T-cell (primary cell): Measurements from ENCODE around the gene C22orf15. TPM values are rescaled to one million over a fixed set of nuclear protein-coding genes. Genes with fewer than 3 reads are reported as not detected.

ENCODE experiments used
- ATAC-seq, 4 experiments: fragments of 200-7000 bp in 3 of 4; fragments of 150-1000 bp in 1 of 4; cut with Tn5 transposase; replicated peaks in 1 of 4; 1 replicate in 3 of 4; 2 replicates in 1 of 4; pipeline ENCODE4 v1.10.0; 2021; ENCODE audit warnings: moderate library complexity in 3 of 4, mild to moderate bottlenecking in 2 of 4, moderate number of reproducible peaks in 1 of 4
- CTCF ChIA-PET, 2 donors: fragments of 300-600 bp; sonication (Branson Sonifier 250); formaldehyde crosslinking; loops; one replicate each; lab custom pipeline; 2022; ENCODE audit warnings: antibody characterized with exemption in 2 of 2; lab: Charles Lee
- POLR2A ChIA-PET, 2 donors: fragments of 300-600 bp; sonication (Branson Sonifier 250); formaldehyde crosslinking; loops; one replicate each; lab custom pipeline; 2022; ENCODE audit warnings: antibody characterized with exemption in 2 of 2; lab: Charles Lee
- DNase-seq, 35 experiments: peaks; one replicate each; pipeline versions ENCODE4 v3.0.0 to v3.0.0-alpha.2; 2013 to 2023
- H3K27ac ChIP-seq: one replicate; pipeline ENCODE4 v1.5.1; 2013; ENCODE audit warnings: low read length
- H3K27me3 ChIP-seq, 2 experiments: replicated peaks in 1 of 2; 1 replicate in 1 of 2; 2 replicates in 1 of 2; pipeline versions ENCODE4 v1.6.1 to v1.7.0; 2013; ENCODE audit warnings: low read length in 1 of 2, mixed read lengths in 1 of 2; ENCODE audit not compliant: control insufficient read depth in 2 of 2, insufficient read depth in 2 of 2; ENCODE audit errors: extremely low read depth in 1 of 2
- H3K36me3 ChIP-seq, 2 donors: 1 replicate in 1 of 2; 2 replicates in 1 of 2; pipeline versions ENCODE4 v1.6.1 to v1.7.0; 2013; ENCODE audit warnings: low read length in 1 of 2; ENCODE audit not compliant: control insufficient read depth in 2 of 2, insufficient read depth in 1 of 2; ENCODE audit errors: extremely low read depth in 1 of 2
- H3K4me1 ChIP-seq, 2 experiments: 1 replicate in 1 of 2; 2 replicates in 1 of 2; pipeline versions ENCODE4 v1.6.1 to v1.7.0; 2013; ENCODE audit warnings: low read length in 2 of 2, mixed read lengths in 1 of 2; ENCODE audit not compliant: insufficient read depth in 2 of 2, control insufficient read depth in 1 of 2; ENCODE audit errors: extremely low read depth in 1 of 2
- H3K4me3 ChIP-seq, 2 donors: 1 replicate in 1 of 2; 2 replicates in 1 of 2; pipeline versions ENCODE4 v1.5.1 to v1.7.0; 2013; ENCODE audit warnings: mild to moderate bottlenecking in 2 of 2, low read length in 1 of 2, moderate library complexity in 1 of 2; ENCODE audit not compliant: control insufficient read depth in 1 of 2; ENCODE audit errors: extremely low read depth in 1 of 2
- H3K9me3 ChIP-seq: 2 replicates; pipeline ENCODE4 v1.7.0; 2013
- H3K27ac Mint-ChIP-seq, 2 donors: one replicate each; pipeline ENCODE4 v1.8.0; 2020 to 2021; ENCODE audit warnings: mild to moderate bottlenecking in 2 of 2, mixed read lengths in 2 of 2
- H3K27me3 Mint-ChIP-seq, 2 donors: one replicate each; pipeline ENCODE4 v1.8.0; 2021 to 2022; ENCODE audit warnings: mixed read lengths in 2 of 2
- H3K36me3 Mint-ChIP-seq: one replicate; pipeline ENCODE4 v1.8.0; 2021; ENCODE audit warnings: mixed read lengths
- H3K4me1 Mint-ChIP-seq, 3 donors: one replicate each; pipeline ENCODE4 v1.8.0; 2020 to 2022; ENCODE audit warnings: mixed read lengths in 3 of 3, mild to moderate bottlenecking in 1 of 3
- H3K4me3 Mint-ChIP-seq, 3 donors: one replicate each; pipeline ENCODE4 v1.8.0; 2020 to 2022; ENCODE audit warnings: mild to moderate bottlenecking in 3 of 3, mixed read lengths in 3 of 3, moderate library complexity in 3 of 3
- H3K9me3 Mint-ChIP-seq, 3 donors: one replicate each; pipeline ENCODE4 v1.8.0; 2020 to 2022; ENCODE audit warnings: mixed read lengths in 3 of 3
- WGBS: methylation state at CpG from one replicate; pipeline ENCODE4 v1.1.5; 2013; ENCODE audit warnings: missing lambda C conversion rate; ENCODE audit not compliant: insufficient coverage; 5-methylcytosine and 5-hydroxymethylcytosine counted together
- total RNA-seq, 35 experiments: library from RNA in 6 of 35; stranded (reverse) in 6 of 35; fragments of 120-200 nt in 1 of 35; gene quantifications; one replicate each; pipeline versions ENCODE4 v1.2.1 to v1.2.4 and lab custom pipeline; 2013 to 2026

The C22orf15 gene
- total RNA-seq, 5 donors from 2014 or later (not counting 1 experiment from before 2014, with no cell fraction given): 0.58 to 2.2 (median 1.9) TPM

- H3K27me3 ChIP-seq: peaks cover 0 to 9% of the 10 kb centered on the region in 2 experiments
- DNase-seq (no peak), ATAC-seq (no peak)
- peaks cover 2 to 3% of the 10 kb centered on the region in 2 donors for H3K36me3 ChIP-seq
- no peak overlapping the region for H3K27ac ChIP-seq
- H3K9me3 ChIP-seq: no peaks in the 10 kb centered on the region
- CTCF ChIA-PET: interaction anchor here (0.5 to 1.2 kb wide), 6 partner anchors 10 to 128 kb away, joined by 3 to 7 read pairs (median 4); partner anchors contain the start of gene ZNF70 (in 1 of the 2)
- Mint-ChIP-seq H3K9me3 (no peaks in the 10 kb centered on the region), H3K27me3 (no peaks in the 10 kb centered on the region), H3K4me1 (peaks cover 43 to 65% (median 50%) of the 10 kb centered on the region in 3 donors), H3K4me3 (peak overlapping the region; percentile 72 to 82 (median 78)), H3K27ac (peak overlapping the region in 1 of 2 donors; percentile 64), H3K36me3 (no peaks in the 10 kb centered on the region)
- H3K4me3 ChIP-seq: peak overlapping the region; percentile 74 to 81
- H3K4me1 ChIP-seq: peaks cover 24 to 80% of the 10 kb centered on the region in 2 experiments
- 9% methylated on average over 26 of the region's 27 CpGs for WGBS
- POLR2A ChIA-PET: no interaction called here
These were observed 4.5 kb downstream of the C22orf15 start for GRCh38 chr22:23767303-23767672.

- CTCF ChIA-PET: interaction anchor here (0.6 to 1.2 kb wide), 2 partner anchors 16 to 17 kb away, joined by 3 to 5 read pairs; partner anchors contain the start of gene ZNF70 (in 1 of the 2)
- H3K36me3 Mint-ChIP-seq: no peaks in the 10 kb centered on the region
- peaks cover 25 to 78% of the 10 kb centered on the region in 2 experiments for H3K4me1 ChIP-seq
These were observed 5.1 kb downstream of the C22orf15 start, which contains the start of gene CHCHD10 for GRCh38 chr22:23767673-23768548. Gene CHCHD10 (minus strand): TSS chr22:23767972. CDS start chr22:23767874, 98 bp downstream.

GRCh38 chr22:23769321-23769965 is 6.7 kb downstream of the C22orf15 start:
- Mint-ChIP-seq H3K4me3 (peak overlapping the region; percentile 36 to 82 (median 55)), H3K36me3 (no peaks in the 10 kb centered on the region), H3K9me3 (no peaks in the 10 kb centered on the region), H3K27ac (no peak overlapping the region), H3K27me3 (no peaks in the 10 kb centered on the region), H3K4me1 (peaks cover 39 to 51% (median 40%) of the 10 kb centered on the region in 3 donors)
- Histone ChIP-seq H3K4me3 (no peak overlapping the region), H3K27me3 (peaks cover 0 to 17% of the 10 kb centered on the region in 2 experiments), H3K27ac (no peak overlapping the region), H3K4me1 (peaks cover 16 to 68% of the 10 kb centered on the region in 2 experiments), H3K9me3 (no peaks in the 10 kb centered on the region), H3K36me3 (peaks cover 0 to 2% of the 10 kb centered on the region in 2 donors)
- WGBS: 70% methylated on average over 4 of the region's 6 CpGs
- DNase-seq: no peak
- POLR2A ChIA-PET: interaction anchor here in 1 of 2 donors (0.5 to 0.7 kb wide), 2 partner anchors 14 to 159 kb away, joined by 3 to 8 read pairs; no protein-coding TSS in a partner anchor
- CTCF ChIA-PET: interaction anchor here in 1 of 2 donors (0.9 kb wide), 1 partner anchor 17 kb away, joined by 4 read pairs; no protein-coding TSS in a partner anchor
- no peak for ATAC-seq

More at GRCh38 chr22:23767673-23768548, 5.1 kb downstream of the C22orf15 start, which contains the start of gene CHCHD10:
- Mint-ChIP-seq H3K4me3 (peak within 1 kb of the TSS; percentile 78 to 84 (median 82)), H3K27ac (peak within 1 kb of the TSS; percentile 46 to 75), H3K4me1 (peaks cover 40 to 61% (median 46%) of the 10 kb centered on the region in 3 donors), H3K27me3 (no peaks in the 10 kb centered on the region), H3K9me3 (no peaks in the 10 kb centered on the region)
- H3K36me3 ChIP-seq: peaks cover 2 to 3% of the 10 kb centered on the region in 2 donors
- peak within 1 kb of the TSS; percentile 13 for H3K27ac ChIP-seq
- peaks cover 0 to 12% of the 10 kb centered on the region in 2 experiments for H3K27me3 ChIP-seq
- DNase-seq: peak; percentile 46 to 79 (median 66)
- no peaks in the 10 kb centered on the region for H3K9me3 ChIP-seq
- POLR2A ChIA-PET: no interaction called here
- H3K4me3 ChIP-seq: peak within 1 kb of the TSS; percentile 74 to 81
- ATAC-seq: peak; percentile 67 to 80 (median 76)
- 2% methylated on average over 55 of the region's 63 CpGs for WGBS

GRCh38 chr22:23772315-23772648 is 9.5 kb downstream of the C22orf15 start:
- ChIA-PET CTCF (no interaction called here), POLR2A (no interaction called here)
- peaks cover 11 to 40% of the 10 kb centered on the region in 2 experiments for H3K4me1 ChIP-seq
- ATAC-seq (no peak), DNase-seq (no peak)
- H3K9me3 Mint-ChIP-seq: no peaks in the 10 kb centered on the region
- H3K4me3 Mint-ChIP-seq: peak overlapping the region; percentile 61 to 64 (median 64)
- peak overlapping the region; percentile 36 to 37 for H3K4me3 ChIP-seq
- 28% methylated on average over 4 of the region's 6 CpGs for WGBS
- no peak overlapping the region for H3K27ac ChIP-seq
- H3K27me3 Mint-ChIP-seq: no peaks in the 10 kb centered on the region
- H3K27ac Mint-ChIP-seq: no peak overlapping the region
- H3K36me3 ChIP-seq: no peaks in the 10 kb centered on the region
- peaks cover 0 to 17% of the 10 kb centered on the region in 2 experiments for H3K27me3 ChIP-seq
- no peaks in the 10 kb centered on the region for H3K36me3 Mint-ChIP-seq
- H3K4me1 Mint-ChIP-seq: peaks cover 18 to 32% (median 31%) of the 10 kb centered on the region in 3 donors
- H3K9me3 ChIP-seq: no peaks in the 10 kb centered on the region

GRCh38 chr22:23772649-23773473 is 10.1 kb downstream of the C22orf15 start, which contains the start of gene MMP11:
Gene MMP11 (plus strand): TSS chr22:23772849. CDS start chr22:23772871, 22 bp downstream.
- POLR2A ChIA-PET: no interaction called here
- H3K4me3 Mint-ChIP-seq: peak within 1 kb of the TSS; percentile 61 to 64 (median 64)
- DNase-seq (peak in 26 of 35 experiments; percentile 25 to 68 (median 46)), ATAC-seq (peak; percentile 68 to 80 (median 71))
- H3K9me3 ChIP-seq: no peaks in the 10 kb centered on the region
- peak within 1 kb of the TSS; percentile 37 to 40 for H3K4me3 ChIP-seq
- H3K27ac Mint-ChIP-seq: no peak within 1 kb of the TSS
- no peaks in the 10 kb centered on the region for H3K36me3 Mint-ChIP-seq
- peaks cover 11 to 39% of the 10 kb centered on the region in 2 experiments for H3K4me1 ChIP-seq
- CTCF ChIA-PET: no interaction called here
- H3K4me1 Mint-ChIP-seq: peaks cover 18 to 31% (median 31%) of the 10 kb centered on the region in 3 donors
- peaks cover 0 to 17% of the 10 kb centered on the region in 2 experiments for H3K27me3 ChIP-seq
- no peaks in the 10 kb centered on the region for H3K36me3 ChIP-seq
- no peaks in the 10 kb centered on the region for H3K27me3 Mint-ChIP-seq
- H3K9me3 Mint-ChIP-seq: no peaks in the 10 kb centered on the region
- 12% methylated on average over 69 of the region's 79 CpGs for WGBS
- H3K27ac ChIP-seq: no peak within 1 kb of the TSS
